ENCODE measurements around the gene UBE2L5.

GRCh38 chr13:30429235-30429634 is 6.9 kb downstream of the UBE2L5 start:
- TF ChIP-seq RBBP5 (IDR thresholded peaks at IDR 0.05; ENCODE audit: borderline replicate concordance, low read depth, low read length) (no peak), CTCF (IDR thresholded peaks at IDR 0.05; ENCODE audit: control extremely low read depth in 1 of 3, insufficient read depth in 1 of 3, low read depth in 1 of 3, low read length in 3 of 3) (no peak), EP300 (IDR thresholded peaks at IDR 0.05; ENCODE audit: borderline replicate concordance in 1 of 2, low read depth in 2 of 2, low read length in 2 of 2) (no peak), KDM1A (IDR thresholded peaks at IDR 0.05; ENCODE audit: borderline replicate concordance, low read length) (no peak), SIN3A (conservative IDR thresholded peaks at IDR 0.05 in 1 of 2, IDR thresholded peaks at IDR 0.05 in 1 of 2; ENCODE audit: low read depth in 1 of 2, low read length in 2 of 2) (no peak), TAF1 (IDR thresholded peaks at IDR 0.05; ENCODE audit: low read depth, low read length) (no peak), SUZ12 (IDR thresholded peaks at IDR 0.05; ENCODE audit: low read length) (no peak), YY1 (IDR thresholded peaks at IDR 0.05; ENCODE audit: low read depth, low read length) (no peak)

Data from H1 (cell line).